ENCODE results near the gene MDN1.
"Not testable (repeated sequence)": the region's sequence is repeated elsewhere in the genome, so short reads cannot be mapped to it uniquely, and the experiment has no call there.

- not testable (repeated sequence) for TF ChIP-seq CTCF (IDR thresholded peaks at IDR 0.05 in 8 of 11, conservative IDR thresholded peaks at IDR 0.05 in 3 of 11); POLR2A (IDR thresholded peaks at IDR 0.05)
Observed at GRCh38 chr6:89636412-89636811, 183.2 kb downstream of the MDN1 start.
